ENCODE data around the gene PCMT1. TPM values are rescaled to one million over a fixed set of nuclear protein-coding genes. Genes with fewer than 3 reads are reported as not detected.

PCMT1 gene
- total RNA-seq, 1 experiment from 2014 or later: 118 TPM

GRCh38 chr6:149859938-149860337 is 110.4 kb downstream of the PCMT1 start:
- H3K4me1 Mint-ChIP-seq (ENCODE audit: low read depth, unreplicated experiment): peaks cover 41% of the 10 kb centered on the region
- H3K4me3 Mint-ChIP-seq (ENCODE audit: unreplicated experiment): no peak overlapping the region
- no TSS peak for BruUV-seq (replicated peaks)

GRCh38 chr6:149860513-149860833 is 110.9 kb downstream of the PCMT1 start:
- DNase-seq: no peak
- Histone ChIP-seq H3K4me3 (ENCODE audit: low read depth, low read length) (no peak overlapping the region), H3K27me3 (replicated peaks; ENCODE audit: control insufficient read depth, insufficient read depth, low read length) (no peaks in the 10 kb centered on the region), H3K9me3 (no peaks in the 10 kb centered on the region), H3K4me1 (peaks cover 19% of the 10 kb centered on the region), H3K36me3 (ENCODE audit: control insufficient read depth, insufficient read depth, low read length) (no peaks in the 10 kb centered on the region)
- no peaks in the 10 kb centered on the region for H3K9me3 Mint-ChIP-seq (ENCODE audit: unreplicated experiment)
- no TSS peak for BruUV-seq (replicated peaks)
- intact Hi-C loops (cut with micrococcal nuclease; ENCODE audit: unreplicated experiment): loop anchor here (10.0 kb wide), 1 partner anchor 296 kb away; the partner anchor contains the start of gene GINM1
- H3K27me3 Mint-ChIP-seq (ENCODE audit: insufficient read depth, unreplicated experiment): no peaks in the 10 kb centered on the region
- TF ChIP-seq CTCF (IDR thresholded peaks at IDR 0.05; ENCODE audit: insufficient read depth in 1 of 2, low read depth in 1 of 2, low read length in 1 of 2, severe bottlenecking in 1 of 2, unreplicated experiment in 1 of 2): no peak
- H3K4me3 Mint-ChIP-seq (ENCODE audit: unreplicated experiment): no peak overlapping the region
- no peak overlapping the region for H3K27ac Mint-ChIP-seq (ENCODE audit: unreplicated experiment)
- no peaks in the 10 kb centered on the region for H3K36me3 Mint-ChIP-seq (ENCODE audit: insufficient read depth, unreplicated experiment)
- POLR2A ChIA-PET: interaction anchor here (0.6 kb wide), 1 partner anchor 29 kb away, joined by 5 read pairs; no protein-coding TSS in a partner anchor
- CTCF ChIA-PET: interaction anchor here (0.6 kb wide), 1 partner anchor 27 kb away, joined by 3 read pairs; no protein-coding TSS in a partner anchor
- H3K4me1 Mint-ChIP-seq (ENCODE audit: low read depth, unreplicated experiment): peaks cover 36% of the 10 kb centered on the region

More at GRCh38 chr6:149859938-149860337, 110.4 kb downstream of the PCMT1 start:
- H3K9me3 Mint-ChIP-seq (ENCODE audit: unreplicated experiment): no peaks in the 10 kb centered on the region
- intact Hi-C loops (cut with micrococcal nuclease; ENCODE audit: unreplicated experiment): loop anchor here (10.0 kb wide), 1 partner anchor 295 kb away; the partner anchor contains the start of gene GINM1
- TF ChIP-seq CTCF (IDR thresholded peaks at IDR 0.05; ENCODE audit: insufficient read depth in 1 of 2, low read depth in 1 of 2, low read length in 1 of 2, severe bottlenecking in 1 of 2, unreplicated experiment in 1 of 2): no peak
- Histone ChIP-seq H3K27me3 (replicated peaks; ENCODE audit: control insufficient read depth, insufficient read depth, low read length) (no peaks in the 10 kb centered on the region), H3K4me1 (peaks cover 23% of the 10 kb centered on the region), H3K4me3 (ENCODE audit: low read depth, low read length) (no peak overlapping the region), H3K9me3 (no peaks in the 10 kb centered on the region), H3K36me3 (ENCODE audit: control insufficient read depth, insufficient read depth, low read length) (no peaks in the 10 kb centered on the region)
- H3K36me3 Mint-ChIP-seq (ENCODE audit: insufficient read depth, unreplicated experiment): peaks cover 3% of the 10 kb centered on the region
- no peak for DNase-seq
- H3K27ac Mint-ChIP-seq (ENCODE audit: unreplicated experiment): no peak overlapping the region
- CTCF ChIA-PET: no interaction called here
- H3K27me3 Mint-ChIP-seq (ENCODE audit: insufficient read depth, unreplicated experiment): no peaks in the 10 kb centered on the region
- POLR2A ChIA-PET: interaction anchor here (0.6 kb wide), 1 partner anchor 28 kb away, joined by 5 read pairs; no protein-coding TSS in a partner anchor

Other genes with a start within 250 kb of the PCMT1 start
- 28.3 and 28.4 TPM in 2 replicates for gene PPIL4, start 203.7 kb upstream of the PCMT1 start, total RNA-seq (2022)
- 29.6 and 34.9 TPM in 2 replicates for gene GINM1, start 183.4 kb upstream of the PCMT1 start, total RNA-seq (2022)
- 16.7 and 19.2 TPM in 2 replicates for gene KATNA1, start 101.0 kb upstream of the PCMT1 start, total RNA-seq (2022)
- 28.7 and 31.3 TPM in 2 replicates for gene LATS1, start 31.6 kb upstream of the PCMT1 start, total RNA-seq (2022)
- 64.2 and 65.2 TPM in 2 replicates for gene NUP43, start 3.2 kb upstream of the PCMT1 start, total RNA-seq (2022)
- gene LRP11, start 114.6 kb downstream of the PCMT1 start, total RNA-seq (2022): 17.7 and 18.4 TPM in 2 replicates
- gene RAET1E, start 148.4 kb downstream of the PCMT1 start, total RNA-seq (2022): not detected in 2 replicates
- gene RAET1G, start 173.4 kb downstream of the PCMT1 start, total RNA-seq (2022): not detected in 2 replicates
- 4.8 and 4.9 TPM in 2 replicates for gene ULBP2, start 192.3 kb downstream of the PCMT1 start, total RNA-seq (2022)
- 5.4 and 7.7 TPM in 2 replicates for gene ULBP1, start 214.2 kb downstream of the PCMT1 start, total RNA-seq (2022)

All from Caco-2 (cell line).